Ovary (tissue), 9 donors: ENCODE data around the gene MUC21. TPM values are rescaled to one million over a fixed set of nuclear protein-coding genes. Genes with fewer than 3 reads are reported as not detected.

Experiments
- DNase-seq, 5 donors: peaks; one replicate each; pipeline ENCODE4 v3.0.0-alpha.2; 2019 to 2020
- H3K27ac ChIP-seq, 2 donors: fragments of 200-600 bp; one replicate each; pipeline versions ENCODE4 v1.5.1 to v1.8.0; 2019 to 2022
- H3K27me3 ChIP-seq: fragments of 200-600 bp; one replicate; pipeline ENCODE4 v1.8.0; 2022
- H3K36me3 ChIP-seq: fragments of 200-600 bp; sonication (generic); one replicate; pipeline ENCODE4 v1.5.1; 2019
- H3K4me1 ChIP-seq: one replicate; pipeline ENCODE4 v1.8.1; 2013; ENCODE audit warnings: mild to moderate bottlenecking, moderate library complexity; ENCODE audit not compliant: insufficient read depth
- H3K4me3 ChIP-seq: fragments of 200-600 bp; sonication (generic); one replicate; pipeline ENCODE4 v1.5.1; 2017
- H3K9me3 ChIP-seq, 2 donors: fragments of 200-600 bp in 1 of 2; sonication (generic) in 1 of 2; one replicate each; pipeline versions ENCODE4 v1.5.1 to v1.8.1; 2013 to 2019; ENCODE audit warnings: mild to moderate bottlenecking in 1 of 2, moderate library complexity in 1 of 2
- EP300 ChIP-seq: sonication (generic); formaldehyde crosslinking; IDR thresholded peaks from one replicate; pipeline ENCODE4 v1.6.1; 2017; ENCODE audit warnings: antibody characterized with exemption
- POLR2A ChIP-seq: fragments of 450-650 bp; IDR thresholded peaks from one replicate; pipeline ENCODE4 v1.6.1; 2017; ENCODE audit warnings: antibody characterized with exemption, mild to moderate bottlenecking, moderate library complexity
- WGBS, 3 donors: extraction: QIAGEN DNeasy Blood & Tissue Kit in 1 of 3; methylation state at CpG; one replicate each; pipeline versions ENCODE4 v1.1.5 to v1.1.7; 2013 to 2017; 5-methylcytosine and 5-hydroxymethylcytosine counted together
- intact Hi-C, 4 donors: fragments of 100-400 bp; cut with DNase I; formaldehyde crosslinking; loops; one replicate each; pipeline versions ENCODE4 v1.11.0 to v1.15.1; 2022 to 2023
- polyA plus RNA-seq, 2 donors: library from polyadenylated mRNA; stranded (reverse); fragments of 200-250 nt in 1 of 2; fragments of 350-450 nt in 1 of 2; fragmentation: Illumina TruSeq in 1 of 2; extraction: RNeasy Lipid Tissue Mini Kit (QIAGEN cat#74804) in 1 of 2; gene quantifications; one replicate each; pipeline ENCODE4 v1.2.3, GENCODE V29; 2013 to 2014
- total RNA-seq, 7 donors: library from RNA; depleted of rRNA in 2 of 7; stranded (reverse); fragments of >200 nt in 2 of 7; fragmentation: NEBNext Ultra II Directional in 3 of 7; extraction: Animal tissue kit (Norgen Biotek cat#: 25700) in 3 of 7; gene quantifications; one replicate each; pipeline versions ENCODE4 v1.1.0 to v1.2.4, GENCODE V29; 2016 to 2023
- TF ChIP-seq, protein P1 (sequence below), 3 donors: fragments of 450-650 bp in 2 of 3; fragments of 200-600 bp in 1 of 3; IDR thresholded peaks; one replicate each; pipeline versions ENCODE4 v1.5.1 to v1.8.0; 2016 to 2022; ENCODE audit warnings: antibody characterized with exemption in 3 of 3, mild to moderate bottlenecking in 1 of 3
- donor health status: DM: no; HTN: no; CAD: no; lungs with moderate emphysema.
- donor health status: DM: no; HTN: no; CAD: no.
- donor health status: Bipolar disorder and iron deficiency.
- donor health status: DM: yes; HTN: yes; CAD: no.
- donor health status: DM: no; HTN: no; CAD: no.
- donor health status: DM: yes; HTN: yes; CAD: no.

Gene MUC21
- total and polyA plus RNA-seq, 9 donors = not detected

DNA sequence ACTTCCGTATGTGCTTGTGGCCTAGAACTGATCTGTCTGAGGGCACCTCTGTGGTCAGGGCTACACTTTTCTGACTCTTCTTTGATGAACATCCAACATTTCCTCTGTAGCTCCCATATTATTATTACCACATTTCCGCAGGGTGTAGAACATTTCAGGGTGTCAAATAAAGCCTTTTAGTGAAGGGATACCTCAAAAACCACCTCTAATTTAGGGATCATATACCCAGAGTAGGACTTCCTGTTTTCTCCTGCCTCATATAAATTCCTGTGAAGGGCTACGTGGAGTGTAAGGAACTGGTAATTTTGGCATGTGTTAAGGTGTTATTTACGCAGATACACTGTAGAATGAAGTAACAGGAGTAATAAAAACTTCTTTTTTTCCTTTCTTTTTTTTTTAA is 21.3 kb downstream of the MUC21 start:
- intact Hi-C loops = no loop called here
- no peak overlapping the region for H3K27ac ChIP-seq
- no peak overlapping the region for H3K4me3 ChIP-seq
- no peaks in the 10 kb centered on the region for H3K9me3 ChIP-seq
- TF ChIP-seq, protein P1, sequence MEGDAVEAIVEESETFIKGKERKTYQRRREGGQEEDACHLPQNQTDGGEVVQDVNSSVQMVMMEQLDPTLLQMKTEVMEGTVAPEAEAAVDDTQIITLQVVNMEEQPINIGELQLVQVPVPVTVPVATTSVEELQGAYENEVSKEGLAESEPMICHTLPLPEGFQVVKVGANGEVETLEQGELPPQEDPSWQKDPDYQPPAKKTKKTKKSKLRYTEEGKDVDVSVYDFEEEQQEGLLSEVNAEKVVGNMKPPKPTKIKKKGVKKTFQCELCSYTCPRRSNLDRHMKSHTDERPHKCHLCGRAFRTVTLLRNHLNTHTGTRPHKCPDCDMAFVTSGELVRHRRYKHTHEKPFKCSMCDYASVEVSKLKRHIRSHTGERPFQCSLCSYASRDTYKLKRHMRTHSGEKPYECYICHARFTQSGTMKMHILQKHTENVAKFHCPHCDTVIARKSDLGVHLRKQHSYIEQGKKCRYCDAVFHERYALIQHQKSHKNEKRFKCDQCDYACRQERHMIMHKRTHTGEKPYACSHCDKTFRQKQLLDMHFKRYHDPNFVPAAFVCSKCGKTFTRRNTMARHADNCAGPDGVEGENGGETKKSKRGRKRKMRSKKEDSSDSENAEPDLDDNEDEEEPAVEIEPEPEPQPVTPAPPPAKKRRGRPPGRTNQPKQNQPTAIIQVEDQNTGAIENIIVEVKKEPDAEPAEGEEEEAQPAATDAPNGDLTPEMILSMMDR (IDR thresholded peaks at IDR 0.05) = no peak
- TF ChIP-seq EP300 = no peak
- TF ChIP-seq POLR2A = no peak
- H3K4me1 ChIP-seq = no peaks in the 10 kb centered on the region
- H3K36me3 ChIP-seq = no peaks in the 10 kb centered on the region
- DNase-seq = no peak
- 73 to 74% (median 74%) methylated on average over 4 of the region's 4 CpGs for WGBS, 3 donors
- no peaks in the 10 kb centered on the region for H3K27me3 ChIP-seq

DNA sequence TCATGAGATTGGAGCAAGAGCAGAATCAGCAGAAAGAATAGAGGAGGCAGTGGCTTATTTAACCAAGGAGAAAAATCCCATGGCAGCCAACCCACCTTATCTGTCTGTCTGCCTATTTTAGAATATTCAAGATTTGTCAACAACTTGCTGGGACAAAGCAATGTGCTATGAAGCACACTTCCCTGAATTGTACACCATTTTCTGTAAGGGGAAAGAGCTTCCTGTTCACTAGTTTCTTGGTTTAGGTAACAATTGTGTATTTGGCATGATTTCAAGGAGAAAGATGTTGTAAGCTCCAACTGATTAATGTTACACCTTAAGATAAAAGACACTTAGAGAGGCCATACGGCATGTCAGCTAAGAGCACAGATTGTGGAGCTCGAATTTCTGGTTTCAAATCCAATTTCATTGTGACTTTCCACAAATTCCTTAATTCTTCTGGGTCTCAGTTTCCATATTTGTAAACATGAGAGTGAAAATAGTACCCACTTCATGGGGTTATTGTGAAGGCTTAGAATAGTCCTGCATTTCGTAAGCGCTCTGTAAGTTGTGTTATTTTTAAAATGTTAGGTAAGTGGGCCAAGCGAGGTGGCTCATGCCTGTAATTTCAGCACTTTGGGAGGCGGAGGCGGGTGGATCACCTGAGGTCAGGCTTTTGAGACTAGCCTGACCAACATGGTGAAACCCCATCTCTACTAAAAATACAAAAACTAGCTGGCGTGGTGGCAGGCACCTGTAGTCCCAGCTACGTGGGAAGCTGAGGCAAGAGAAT is 21.9 kb downstream of the MUC21 start:
- 83 to 90% (median 86%) methylated on average over 9 of the region's 9 CpGs for WGBS, 3 donors
- Histone ChIP-seq H3K27ac (no peak overlapping the region), H3K9me3 (no peaks in the 10 kb centered on the region), H3K36me3 (no peaks in the 10 kb centered on the region), H3K4me3 (no peak overlapping the region), H3K4me1 (no peaks in the 10 kb centered on the region), H3K27me3 (no peaks in the 10 kb centered on the region)
- intact Hi-C loops = no loop called here
- no peak for DNase-seq
- TF ChIP-seq POLR2A (no peak), EP300 (no peak)
- TF ChIP-seq, protein P1 (IDR thresholded peaks at IDR 0.05) = no peak

DNA sequence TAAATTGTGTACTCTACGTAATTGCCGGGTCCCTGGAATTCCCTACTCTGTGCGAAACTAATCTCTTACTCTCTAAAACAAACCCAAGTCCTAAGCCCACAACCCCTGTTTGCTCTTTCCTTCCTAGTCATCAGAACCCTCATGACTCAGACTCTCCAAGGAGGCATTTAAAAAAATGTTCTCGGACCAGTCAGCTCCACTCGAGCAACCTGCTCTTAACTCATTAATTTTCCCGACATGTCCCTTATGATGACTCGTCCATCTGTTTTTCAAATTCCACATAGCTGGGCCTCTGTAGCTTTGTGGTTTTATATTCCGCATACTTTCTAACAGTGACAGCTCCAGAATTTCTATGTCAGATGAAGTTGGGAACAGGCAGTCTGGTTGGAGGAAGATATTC is 24.2 kb downstream of the MUC21 start:
- H3K9me3 ChIP-seq = no peaks in the 10 kb centered on the region
- H3K4me3 ChIP-seq = no peak overlapping the region
- no peaks in the 10 kb centered on the region for H3K27me3 ChIP-seq
- intact Hi-C loops = no loop called here
- DNase-seq = no peak
- H3K36me3 ChIP-seq = no peaks in the 10 kb centered on the region
- H3K4me1 ChIP-seq = no peaks in the 10 kb centered on the region
- no peak overlapping the region for H3K27ac ChIP-seq
- TF ChIP-seq EP300 (no peak), POLR2A (no peak)
- TF ChIP-seq, protein P1 (IDR thresholded peaks at IDR 0.05) = no peak
- whole genome bisulfite sequencing, 3 donors = 37 to 47% (median 46%) methylated on average over 8 of the region's 8 CpGs

DNA sequence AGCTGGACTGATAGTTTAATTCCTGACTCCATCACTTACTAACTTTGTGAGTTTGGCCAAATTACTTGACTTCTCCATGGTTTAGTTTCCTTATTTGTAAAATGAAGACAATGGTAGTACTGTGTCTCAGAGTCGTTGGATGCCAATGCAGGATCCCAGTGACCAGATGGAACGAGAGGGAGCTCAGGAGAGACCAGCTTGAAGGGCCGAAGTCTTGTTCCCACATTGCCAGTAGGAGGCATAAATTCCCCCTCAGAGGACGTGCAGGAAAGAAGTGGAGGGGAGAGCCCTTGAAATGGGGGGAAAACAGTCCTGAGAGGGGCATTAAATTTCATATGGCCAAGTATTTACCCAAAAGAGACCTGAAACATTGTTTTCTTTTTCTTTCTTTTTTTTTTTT is 24.6 kb downstream of the MUC21 start:
- DNase-seq = no peak
- Histone ChIP-seq H3K27me3 (no peaks in the 10 kb centered on the region), H3K4me1 (no peaks in the 10 kb centered on the region), H3K36me3 (no peaks in the 10 kb centered on the region), H3K27ac (no peak overlapping the region), H3K9me3 (no peaks in the 10 kb centered on the region), H3K4me3 (no peak overlapping the region)
- TF ChIP-seq, protein P1 (IDR thresholded peaks at IDR 0.05) = no peak
- TF ChIP-seq EP300 = no peak
- 57 to 68% (median 67%) methylated on average over 4 of the region's 4 CpGs for WGBS, 3 donors
- intact Hi-C loops = no loop called here
